SIG-M5 treated with dmso at 0.1 percent for 504 hours (cell line): Measurements from ENCODE around the gene XAB2.

ENCODE experiments used
- DNase-seq: peaks from one replicate; lab custom pipeline; 2025; ENCODE audit not compliant: unreplicated experiment; lab: John Stamatoyannopoulos, UW

XAB2 gene

GRCh38 chr19:7633698-7634097, 4.4 kb upstream of the XAB2 start, which contains the start of gene PCP2:
Gene PCP2, minus strand, starts transcription at chr19:7633719. Its CDS starts 262 bp downstream, at chr19:7633457.
- DNase-seq: no peak

DNA sequence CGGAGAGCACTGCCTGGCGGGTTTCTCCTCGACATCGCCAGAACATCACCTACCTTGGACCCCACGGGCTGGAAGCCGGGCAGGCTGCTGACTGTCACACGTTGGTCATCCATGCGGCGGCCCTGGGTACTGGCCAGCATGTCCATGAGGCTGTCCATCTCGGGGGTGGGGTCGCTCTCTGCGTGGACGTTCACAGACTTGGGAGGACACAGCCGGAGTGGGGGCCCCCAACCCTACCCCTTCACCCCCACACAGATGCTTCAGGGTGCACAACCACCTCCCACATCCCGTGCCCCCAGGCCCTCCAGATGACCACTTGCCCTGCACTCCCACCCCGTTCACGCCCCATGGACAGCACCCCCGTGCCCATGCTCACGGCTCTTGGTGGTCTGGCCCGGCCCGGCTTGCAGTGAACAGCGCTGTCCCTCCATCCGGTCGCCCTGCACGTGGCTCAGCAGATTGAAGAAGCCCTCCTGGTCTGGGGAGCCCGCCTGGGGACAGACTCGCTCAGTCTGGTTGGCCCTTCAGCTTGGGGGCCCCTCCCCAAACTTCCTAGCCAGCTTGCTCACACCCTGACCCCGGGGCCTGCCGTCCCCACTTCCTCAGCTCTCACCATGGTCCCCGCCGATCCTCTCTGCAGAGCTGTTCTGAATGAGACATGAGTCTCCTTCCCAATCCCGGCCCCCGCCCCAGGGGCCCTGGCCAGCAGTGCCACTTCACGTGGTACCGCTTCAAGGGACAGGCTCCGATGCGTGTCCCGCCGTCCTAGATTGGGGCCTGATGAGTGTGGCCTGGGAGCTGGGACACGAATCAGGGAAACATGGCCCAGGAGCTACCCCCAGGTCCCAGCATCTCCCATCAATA, 3.2 kb upstream of the XAB2 start:
- no peak for DNase-seq

DNA sequence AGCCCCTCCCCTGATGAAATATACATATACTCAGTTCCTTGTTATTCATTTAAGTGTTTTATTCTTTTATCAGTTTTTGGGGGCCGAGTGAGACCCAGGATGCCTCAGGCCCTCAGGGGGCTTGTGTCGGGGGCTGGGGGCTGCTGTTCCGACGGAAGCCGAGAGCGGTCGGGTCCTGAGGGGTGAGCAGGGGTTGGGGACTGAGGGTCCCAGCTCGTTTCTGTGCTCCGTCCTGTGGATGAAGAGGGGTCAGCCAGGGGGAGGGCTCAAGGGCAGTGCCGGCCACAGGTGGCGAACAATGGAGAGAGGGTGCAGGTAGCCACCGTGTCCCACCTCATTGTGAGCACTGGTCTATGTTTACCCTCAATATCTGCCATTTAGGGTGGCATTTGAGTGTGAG, 2.2 kb upstream of the XAB2 start:
- DNase-seq: no peak

GRCh38 chr19:7628589-7629311, 595 bp downstream of the XAB2 start:
- no peak for DNase-seq

- DNase-seq: no peak
Measured at GRCh38 chr19:7627166-7627565, 2.2 kb downstream of the XAB2 start.

GRCh38 chr19:7625763-7626372, 3.5 kb downstream of the XAB2 start:
- no peak for DNase-seq

DNA sequence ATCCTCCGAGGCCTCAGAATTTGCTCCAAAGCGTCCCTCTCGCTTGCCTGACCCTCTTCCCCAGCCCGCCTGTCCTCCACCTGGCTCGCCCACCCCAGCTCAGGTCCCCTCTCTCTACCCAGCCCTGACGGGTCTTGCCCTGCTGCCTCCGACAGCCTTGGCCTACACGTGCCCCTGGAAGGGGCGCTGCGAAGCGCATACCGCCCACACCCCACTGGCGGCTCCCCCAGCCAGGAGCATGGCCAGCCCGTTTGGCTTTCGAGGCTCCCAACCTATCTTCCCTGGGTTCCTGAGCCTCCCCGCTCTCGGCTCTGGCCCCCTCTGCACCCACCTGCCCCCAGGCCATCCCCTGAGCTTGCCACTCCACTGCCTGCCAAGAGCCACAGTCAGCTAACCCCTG, 4.5 kb downstream of the XAB2 start:
- no peak for DNase-seq

GRCh38 chr19:7623725-7624603, 5.4 kb downstream of the XAB2 start:
- DNase-seq: no peak

DNA sequence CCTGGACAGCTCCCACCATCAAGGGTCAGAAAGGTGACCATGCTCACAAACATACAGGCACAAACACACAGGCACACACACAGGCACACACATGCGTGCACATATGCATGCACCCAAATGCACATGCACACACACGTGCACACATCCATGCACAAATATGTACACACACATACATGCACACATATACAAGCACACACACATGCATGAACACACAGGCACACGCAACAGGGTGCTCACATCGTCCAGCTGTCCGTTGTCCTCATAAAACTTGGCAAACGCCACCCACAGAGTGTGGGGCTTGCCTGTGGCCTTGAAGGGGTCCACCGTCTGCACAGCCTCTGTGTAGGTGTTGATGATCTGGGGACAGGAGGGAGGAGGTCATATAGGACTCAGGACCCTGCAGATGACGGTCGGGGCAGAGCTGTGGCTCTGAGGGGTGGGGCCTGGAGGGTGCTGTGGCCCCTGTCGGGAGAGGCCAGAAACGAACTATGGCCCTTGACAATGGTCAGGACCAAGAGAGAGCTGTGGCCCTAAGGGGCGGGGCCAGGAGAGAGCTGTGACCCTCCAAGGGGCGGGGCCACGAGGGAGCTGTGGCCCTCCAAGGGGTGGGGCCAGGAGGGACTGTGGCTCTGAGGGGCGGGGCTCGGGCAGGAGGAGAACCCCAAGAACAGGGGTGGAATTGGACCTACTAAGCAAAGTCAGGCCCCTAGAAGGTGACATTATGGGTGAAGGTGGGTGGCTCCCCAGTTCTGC, 6.2 kb downstream of the XAB2 start:
- DNase-seq: no peak

DNA sequence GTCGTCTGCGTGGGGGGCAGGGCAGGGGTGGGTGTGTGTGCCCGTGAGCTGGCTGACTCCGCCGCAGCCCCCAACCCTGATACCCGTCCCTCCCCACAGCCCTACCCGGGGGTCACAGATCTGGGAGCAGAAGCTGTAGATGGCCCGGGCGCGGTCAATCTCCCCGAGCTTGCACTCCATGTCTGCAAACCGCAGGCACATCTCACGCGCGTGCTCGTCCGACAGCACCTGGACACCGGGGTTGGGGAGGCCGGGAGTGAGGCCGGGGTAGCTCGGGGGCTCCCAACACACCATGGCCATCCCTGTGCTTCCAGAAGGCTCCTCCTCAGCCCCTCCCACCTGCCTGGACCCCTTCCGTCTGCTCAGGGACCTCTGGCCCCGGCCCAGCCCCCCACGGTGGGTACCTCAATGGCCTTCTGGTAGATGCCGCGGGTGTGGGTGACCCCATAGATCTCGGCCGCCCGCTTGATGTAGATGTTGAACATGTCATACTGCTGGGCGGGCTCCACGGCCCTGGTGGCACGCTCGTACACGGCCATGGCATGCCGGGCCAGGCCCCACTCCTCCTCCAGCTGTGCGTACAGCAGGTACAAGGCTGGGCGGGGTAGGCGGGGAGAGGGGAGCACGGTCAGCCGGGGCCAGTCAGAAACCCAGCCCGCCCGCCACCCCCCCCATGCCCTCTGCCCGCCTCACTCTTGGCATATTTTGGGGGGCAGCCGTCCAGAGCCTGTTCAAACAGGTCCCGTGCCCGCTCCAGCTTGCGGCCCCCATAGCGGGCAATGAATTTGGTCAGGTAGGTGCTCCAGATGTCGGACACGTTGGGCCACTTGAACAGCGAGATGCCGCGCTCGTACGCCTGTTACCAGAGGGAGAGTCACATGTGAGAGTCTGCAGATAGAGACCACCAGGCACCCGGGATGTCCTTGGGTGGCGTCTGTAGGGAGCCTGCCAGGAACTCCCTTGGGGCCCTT, 8.6 kb downstream of the XAB2 start:
- no peak for DNase-seq

GRCh38 chr19:7619671-7620441, 9.5 kb downstream of the XAB2 start:
- no peak for DNase-seq

- DNase-seq: no peak
Measured at GRCh38 chr19:7618771-7619510, 10.4 kb downstream of the XAB2 start.

DNA sequence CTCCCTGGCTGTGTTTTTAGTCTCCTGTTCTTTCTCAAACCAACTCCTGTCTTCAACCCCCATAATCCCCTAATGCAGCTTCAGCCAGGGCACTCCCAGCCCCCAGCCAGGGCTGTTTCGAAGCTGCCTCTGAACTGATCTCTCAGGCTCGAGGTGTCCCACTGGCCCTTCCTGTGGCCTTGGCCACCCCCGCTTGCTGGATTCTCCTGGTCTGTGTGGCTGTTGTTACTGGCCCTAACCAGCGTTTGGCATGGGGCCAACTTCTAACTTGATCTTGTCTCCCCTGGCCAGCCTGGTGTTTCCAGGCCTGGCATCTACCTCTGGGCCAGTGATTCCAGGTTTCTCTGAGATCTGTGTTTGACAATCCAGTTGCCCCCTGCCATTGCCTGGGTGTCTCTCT, 11.0 kb downstream of the XAB2 start:
- no peak for DNase-seq

- no peak for DNase-seq
Measured at GRCh38 chr19:7617735-7618134, 11.6 kb downstream of the XAB2 start.

DNA sequence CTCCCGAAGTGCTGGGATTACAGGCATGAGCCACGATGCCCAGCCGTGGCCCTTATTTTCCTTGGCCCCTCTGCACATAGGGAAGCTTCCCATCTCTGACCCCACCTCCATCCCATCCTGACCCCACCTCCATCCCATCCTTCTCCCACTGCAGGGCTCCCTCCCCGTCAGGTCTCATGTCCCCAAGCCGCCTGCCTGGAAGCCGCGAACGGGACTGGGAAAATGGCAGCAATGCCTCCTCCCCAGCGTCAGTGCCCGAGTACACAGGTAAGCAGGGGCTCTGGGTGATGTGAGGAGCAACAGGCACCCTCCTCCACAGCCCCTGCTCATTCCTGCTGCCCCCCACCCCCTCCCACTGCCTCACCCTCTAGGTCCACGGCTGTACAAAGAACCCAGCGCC, 12.2 kb downstream of the XAB2 start:
- DNase-seq: no peak

DNA sequence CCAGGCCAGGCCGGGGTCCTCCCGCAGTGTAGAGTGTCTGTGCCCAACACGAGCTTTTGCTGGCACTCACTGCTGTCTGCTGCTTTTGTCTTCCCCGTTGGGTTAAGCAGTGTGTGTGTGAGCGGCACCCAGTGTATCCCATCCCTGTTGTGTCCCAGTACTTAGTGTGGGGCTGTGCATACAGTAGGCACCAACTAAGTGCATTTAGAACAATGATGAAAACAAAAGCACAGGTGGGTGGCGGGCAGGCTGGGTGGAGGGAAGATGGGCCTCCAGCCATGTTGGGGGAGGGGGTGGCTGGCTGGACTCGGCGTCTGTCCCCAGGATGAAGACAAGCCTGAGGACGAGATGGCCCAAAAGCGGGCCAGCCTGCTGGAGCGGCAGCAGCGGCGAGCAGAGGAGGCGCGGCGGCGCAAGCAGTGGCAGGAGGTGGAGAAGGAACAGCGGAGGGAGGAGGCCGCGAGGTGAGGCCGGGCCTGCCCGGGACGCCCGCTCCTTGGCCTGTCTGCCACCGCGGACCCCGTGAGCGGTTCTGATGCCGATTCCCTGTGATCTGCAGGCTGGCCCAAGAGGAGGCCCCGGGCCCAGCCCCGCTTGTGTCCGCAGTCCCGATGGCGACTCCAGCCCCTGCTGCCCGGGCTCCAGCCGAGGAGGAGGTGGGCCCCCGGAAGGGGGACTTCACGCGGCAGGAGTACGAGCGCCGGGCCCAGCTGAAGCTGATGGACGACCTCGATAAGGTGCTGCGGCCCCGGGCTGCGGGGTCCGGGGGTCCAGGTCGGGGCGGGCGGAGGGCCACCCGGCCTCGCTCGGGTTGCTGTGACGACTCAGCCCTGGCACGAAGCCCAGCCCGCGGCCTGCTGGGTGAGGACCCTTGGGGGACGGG, 14.2 kb downstream of the XAB2 start:
- no peak for DNase-seq
